SIG-M5 (cell line): Measurements from ENCODE around the gene LACTB.

ENCODE experiments used
- DNase-seq: peaks from one replicate; lab custom pipeline; 2025; lab: John Stamatoyannopoulos, UW

LACTB gene

DNA sequence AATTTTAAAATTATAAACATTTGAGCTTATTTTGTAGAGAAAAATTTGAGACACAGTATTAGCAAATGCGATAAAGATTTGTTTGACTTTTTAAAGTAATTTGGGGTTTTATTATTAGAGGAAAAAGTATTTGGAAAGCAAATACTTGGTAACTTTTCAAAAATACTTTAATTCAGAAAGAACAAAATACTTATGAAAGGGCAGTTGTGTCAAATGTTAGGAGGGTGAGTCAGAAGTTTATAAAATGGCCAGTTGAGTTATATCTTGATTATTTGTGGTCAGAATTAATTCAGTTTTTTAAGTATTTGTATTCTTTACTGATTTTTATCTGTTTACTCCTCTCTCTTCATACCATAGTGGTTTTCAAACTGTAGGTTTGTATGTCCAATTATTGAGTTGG lies 12.1 kb downstream of the LACTB start:
- no peak for DNase-seq

DNA sequence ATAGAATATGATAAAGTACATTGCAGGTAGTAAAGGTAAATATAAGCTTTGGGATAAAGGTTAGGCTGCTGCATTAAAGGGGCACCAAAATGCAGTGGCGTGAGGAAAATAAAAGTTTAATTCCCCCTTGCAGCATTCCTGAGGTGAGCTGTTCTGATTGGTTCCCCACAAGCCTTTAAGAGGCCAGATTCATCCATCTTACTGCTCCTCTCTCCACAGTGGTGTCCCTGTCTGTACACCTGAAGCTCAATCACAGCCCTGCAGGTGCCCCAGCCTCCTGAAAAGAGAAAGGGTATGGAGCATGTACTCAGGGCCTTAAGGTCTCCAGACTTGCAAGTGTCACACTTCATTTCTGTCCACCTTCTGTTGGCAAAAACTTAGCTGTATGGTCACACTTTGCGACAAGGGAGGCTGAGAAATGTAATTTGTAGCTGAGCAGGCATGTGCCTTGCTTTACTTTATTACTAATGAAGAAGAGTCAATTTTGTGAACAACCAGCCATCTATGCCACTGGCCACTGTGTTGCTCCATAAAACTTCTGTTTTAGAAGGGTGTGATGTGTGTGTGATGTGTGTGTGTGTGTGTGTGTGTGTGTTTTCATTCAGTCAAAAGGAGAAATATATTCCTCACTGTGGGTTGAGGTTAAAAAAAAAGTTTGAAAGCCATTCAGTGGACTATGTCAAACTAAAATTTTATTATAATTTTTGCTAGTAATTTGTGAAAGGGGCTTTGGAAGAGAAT lies 12.8 kb downstream of the LACTB start:
- DNase-seq: no peak

DNA sequence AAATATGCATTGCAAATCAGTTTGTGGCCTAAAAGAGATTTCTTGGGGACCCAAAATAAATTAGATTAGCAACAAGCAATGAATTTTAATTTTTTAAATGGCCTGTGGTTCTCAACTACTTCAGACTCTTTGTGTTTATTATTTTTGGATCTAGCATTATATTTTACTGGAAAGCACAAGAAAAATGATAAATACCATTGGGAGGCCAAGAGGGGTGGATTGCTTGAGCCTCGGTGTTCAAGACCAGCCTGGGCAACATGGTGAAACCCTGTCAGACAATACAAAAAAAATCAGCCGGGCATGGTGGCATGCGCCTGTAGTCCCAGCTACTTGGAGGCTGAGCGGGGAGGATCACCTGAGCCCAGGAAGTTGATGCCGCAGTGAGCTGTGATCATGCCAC lies 13.6 kb downstream of the LACTB start:
- DNase-seq: no peak

DNA sequence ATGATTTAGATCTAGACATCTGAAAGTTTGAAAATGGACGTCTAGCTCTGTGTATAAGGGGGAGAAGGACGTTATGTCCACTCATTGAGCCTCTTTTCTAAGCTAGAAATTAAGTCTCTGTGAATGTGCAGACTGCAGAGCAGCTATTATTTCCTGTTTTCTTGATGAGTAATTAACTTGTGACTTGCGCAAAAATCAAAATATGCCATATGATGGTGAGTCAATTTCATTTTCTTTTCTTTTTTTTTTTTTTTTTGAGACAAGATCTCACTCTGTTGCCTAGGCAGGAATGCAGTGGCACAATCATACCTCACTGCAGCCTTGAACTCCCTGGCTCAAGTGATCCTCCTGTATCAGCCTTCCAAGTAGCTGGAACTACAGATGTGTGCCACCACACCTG lies 14.1 kb downstream of the LACTB start:
- peak; percentile 15 for DNase-seq

DNA sequence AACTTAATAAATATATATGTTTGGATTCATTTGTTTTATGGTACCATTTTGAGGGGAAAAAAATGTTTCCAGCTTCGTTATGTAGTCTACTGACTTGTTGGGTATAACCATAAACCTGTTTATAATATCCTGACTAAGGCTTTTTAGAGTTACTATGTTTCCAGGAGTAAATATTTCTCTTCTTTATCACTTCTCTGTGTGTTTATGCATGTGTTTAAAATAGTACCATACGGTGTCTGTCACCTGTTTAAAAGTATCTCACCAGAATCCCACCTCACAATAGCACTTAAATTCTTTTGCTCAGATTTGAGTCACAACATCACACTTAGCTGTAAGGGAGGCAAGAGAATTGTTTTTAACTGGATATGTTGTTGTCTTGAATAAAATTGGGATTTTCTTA lies 15.1 kb downstream of the LACTB start:
- DNase-seq: no peak

DNA sequence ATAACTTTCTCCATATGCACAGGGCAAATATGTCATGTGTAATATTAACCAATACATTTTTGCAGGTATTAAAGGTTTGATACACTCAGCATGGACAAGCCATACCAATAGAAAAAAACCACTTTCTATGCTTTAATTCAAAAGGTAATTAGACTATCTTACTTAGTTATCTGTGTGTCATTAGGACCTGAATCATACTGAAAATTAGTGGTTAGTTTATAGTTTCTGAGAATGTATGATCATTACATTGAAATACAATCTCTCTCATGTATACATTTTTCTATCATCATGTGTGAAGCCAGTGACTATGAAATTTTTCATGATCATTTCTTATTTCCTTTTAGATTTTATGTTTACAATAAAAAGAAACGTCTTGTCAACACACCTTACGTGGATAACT lies 19.3 kb downstream of the LACTB start:
- no peak for DNase-seq

DNA sequence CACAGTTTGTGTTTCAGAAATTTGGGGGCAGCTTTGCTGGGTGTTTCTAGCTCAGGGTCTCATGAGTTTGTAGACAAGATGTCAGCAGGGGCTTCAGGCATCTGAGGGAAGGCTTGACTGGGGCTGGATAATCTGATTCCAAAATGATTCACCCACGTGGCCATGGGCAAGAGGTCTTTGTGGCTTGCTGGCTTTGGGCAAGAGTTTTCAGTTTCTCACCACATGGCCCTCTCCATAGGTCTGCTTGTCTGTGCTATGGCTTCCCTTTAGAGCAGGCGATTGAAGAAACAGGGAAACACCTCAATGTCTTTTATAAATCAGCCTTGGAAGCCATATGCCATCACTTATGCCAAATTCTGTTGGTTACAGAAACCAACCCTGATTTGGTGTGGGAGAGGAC lies 23.8 kb downstream of the LACTB start:
- no peak for DNase-seq

DNA sequence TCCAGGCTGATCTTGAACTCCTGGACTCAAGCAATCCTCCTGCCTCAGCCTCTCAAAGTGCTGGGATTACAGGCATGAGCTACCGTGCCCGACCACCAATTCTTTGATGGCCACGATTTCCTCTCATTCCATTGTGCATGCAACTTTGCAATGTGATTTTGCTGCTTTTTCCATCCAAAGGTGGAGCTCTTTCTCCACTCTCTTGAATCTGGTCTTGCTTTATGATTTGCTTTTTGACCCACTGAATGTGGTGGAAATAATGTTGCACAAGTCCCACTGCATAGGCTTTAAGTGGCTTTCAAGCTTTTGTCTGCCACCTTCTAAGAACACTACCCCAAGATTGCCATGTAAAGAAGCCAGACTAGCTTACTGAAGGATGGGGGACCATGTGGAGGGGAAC lies 25.0 kb downstream of the LACTB start:
- no peak for DNase-seq

DNA sequence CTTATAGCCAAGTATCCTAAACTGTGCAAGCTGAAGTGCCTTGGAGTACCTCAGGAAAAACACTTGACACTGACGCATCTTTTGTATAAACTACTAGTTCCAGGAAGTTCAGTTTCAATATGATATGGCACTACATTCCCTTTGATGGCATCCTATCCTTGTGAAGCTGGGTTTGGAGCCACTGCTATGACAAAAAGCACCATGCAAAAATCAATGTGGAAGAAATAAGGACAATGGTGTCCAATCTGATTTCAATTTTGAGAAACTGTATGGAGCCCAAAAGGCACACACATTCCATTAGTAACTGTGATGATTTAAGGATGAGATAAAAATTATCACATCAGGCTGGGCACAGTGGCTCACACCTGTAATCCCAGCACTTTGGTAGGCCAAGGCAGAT lies 30.0 kb downstream of the LACTB start:
- DNase-seq: no peak

DNA sequence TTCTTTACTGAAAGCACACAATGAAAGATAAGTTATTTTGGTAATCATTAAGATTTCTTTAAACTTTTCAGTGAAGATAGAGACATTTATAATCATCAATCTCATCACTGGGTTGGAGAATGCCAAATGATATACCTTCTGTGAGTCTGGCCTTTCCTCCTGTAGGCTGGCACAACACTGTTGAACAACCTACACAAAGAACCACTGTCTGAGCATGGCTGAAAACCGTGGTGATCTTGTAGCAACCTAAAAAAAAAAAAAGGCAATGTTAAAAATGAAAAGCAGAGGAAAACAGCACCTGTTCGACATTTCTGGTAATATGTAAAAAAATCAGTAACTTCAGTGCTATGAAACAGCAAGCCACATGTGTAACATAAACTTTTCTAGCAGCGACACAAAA lies 33.8 kb downstream of the LACTB start:
- DNase-seq: no peak

DNA sequence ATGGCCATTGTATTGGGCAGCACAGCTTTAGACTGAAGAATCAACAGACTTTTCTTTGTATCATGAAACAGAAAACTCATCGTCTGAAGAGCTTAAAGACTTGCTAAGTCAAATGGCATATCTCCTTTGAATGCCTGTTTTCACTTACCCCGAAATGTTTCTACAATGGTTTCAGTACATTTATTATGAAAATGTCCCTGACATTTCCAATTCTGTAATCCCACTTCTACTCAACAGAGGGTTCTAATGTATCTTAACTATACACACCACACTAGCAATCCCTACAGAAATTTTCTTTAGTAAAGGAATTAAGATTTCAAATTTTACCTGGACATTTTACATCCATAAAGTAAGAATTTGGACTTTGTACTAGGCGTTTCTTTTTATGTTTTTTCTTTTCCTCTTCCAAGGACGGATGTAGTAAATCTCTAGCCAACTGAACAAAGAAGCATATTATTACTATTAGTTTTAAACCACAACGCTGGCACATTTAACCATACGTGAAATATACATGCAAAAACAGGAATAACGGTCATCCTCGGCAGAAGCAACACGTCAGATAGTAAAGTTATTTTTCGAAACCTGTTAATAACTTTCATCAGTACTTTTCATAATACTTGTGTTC lies 34.5 kb downstream of the LACTB start:
- DNase-seq: no peak

DNA sequence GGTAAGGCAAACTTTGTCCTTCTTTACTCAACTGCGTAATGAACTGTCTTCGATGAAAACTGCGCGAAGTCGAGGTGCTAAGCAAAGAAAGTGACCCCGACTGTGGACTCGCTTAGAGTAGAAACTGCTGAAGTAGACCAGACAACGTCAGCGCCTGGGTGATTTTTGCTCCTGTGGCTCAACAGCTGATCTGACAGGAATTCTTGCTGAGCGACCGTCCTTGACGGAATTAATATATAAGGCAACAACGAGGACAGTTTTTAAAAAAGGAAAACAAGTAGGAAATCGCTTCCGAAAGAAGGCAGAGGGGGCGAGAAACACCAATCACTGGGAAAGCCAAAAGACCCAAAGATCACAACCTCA lies 35.1 kb downstream of the LACTB start:
- DNase-seq: no peak

DNA sequence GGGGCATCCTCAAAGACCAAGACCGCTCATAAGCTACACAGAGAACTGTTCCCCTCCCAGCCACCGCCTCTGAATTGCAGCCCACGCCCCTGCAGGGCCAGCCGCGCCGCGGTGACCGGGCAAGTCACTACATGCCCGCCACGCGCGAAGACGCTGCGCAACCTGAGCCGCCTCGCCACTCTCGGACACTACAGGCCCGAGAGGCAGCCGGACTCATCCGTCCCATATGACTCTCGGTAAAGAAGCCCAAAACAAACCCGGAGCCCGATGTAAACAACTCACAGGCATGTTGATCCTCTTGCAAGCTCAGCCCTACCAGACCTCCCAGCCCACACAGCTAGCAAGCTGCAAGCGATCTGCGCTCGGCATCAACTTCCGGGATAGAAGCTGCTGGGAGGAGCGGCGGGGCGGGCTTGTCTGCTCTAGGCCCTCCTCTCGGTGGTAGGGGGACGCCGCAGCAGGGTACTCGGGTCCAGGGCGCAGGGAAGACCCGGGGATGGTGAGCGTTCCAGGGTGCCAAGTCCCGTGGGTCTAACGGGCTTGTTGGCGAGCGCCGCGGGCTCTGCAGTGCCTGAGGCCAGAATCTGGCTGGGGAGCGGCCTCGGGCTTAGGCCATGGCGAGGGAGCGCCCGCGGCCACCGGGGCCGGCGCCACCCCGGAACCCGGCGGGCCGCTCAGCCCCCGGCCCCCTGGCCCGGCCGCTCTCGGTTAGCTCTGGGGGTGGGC lies 35.6 kb downstream of the LACTB start, which contains the start of gene RPS27L:
Gene RPS27L (minus strand): TSS at position 360 of the 726 bp plus-strand sequence. CDS start 72 bp downstream, at position 288.
- DNase-seq: peak; percentile 50

DNA sequence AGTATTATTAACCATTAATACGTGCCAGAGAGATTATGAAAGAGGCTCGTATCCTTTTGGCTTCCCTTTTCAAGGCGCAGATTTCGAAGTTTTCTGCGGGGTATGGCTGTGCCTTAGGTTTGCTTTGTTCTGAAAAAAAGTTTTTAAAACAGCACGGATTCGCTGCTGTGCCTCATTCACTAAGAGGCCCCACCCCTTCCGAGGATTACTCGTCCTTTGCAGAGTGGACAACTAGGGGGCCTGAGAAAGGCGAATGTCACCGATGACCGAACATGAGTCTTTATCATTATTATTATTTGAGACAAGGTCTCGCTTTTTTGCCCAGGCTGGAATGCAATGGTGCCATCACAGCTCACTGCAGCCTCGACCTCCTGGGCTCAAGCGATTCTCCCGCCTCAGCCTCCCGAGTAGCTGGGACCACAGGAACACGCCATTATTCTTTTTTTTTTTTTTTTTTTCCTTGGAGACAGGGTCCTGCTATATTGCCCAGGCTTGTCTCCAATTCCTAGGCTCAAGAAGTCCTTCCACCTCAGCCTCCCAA lies 36.3 kb downstream of the LACTB start:
- no peak for DNase-seq

DNA sequence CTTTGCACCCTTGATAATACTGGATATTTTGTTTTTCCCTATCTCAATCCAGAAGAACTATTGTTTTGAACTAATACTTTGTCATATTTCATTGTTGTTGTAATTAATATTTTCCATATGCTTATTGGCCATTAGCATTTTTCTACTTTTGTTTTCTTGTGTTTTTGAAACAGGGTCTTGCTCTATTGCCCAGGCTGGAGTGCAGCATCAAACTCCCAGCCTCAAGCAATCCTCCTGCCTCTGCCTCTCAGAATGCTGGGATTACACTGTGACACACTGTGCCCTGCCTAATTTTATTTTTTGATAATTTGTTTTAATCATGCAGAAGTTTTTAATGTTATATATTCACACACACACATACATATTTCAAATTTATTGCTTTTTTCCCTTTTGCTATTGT lies 39.0 kb downstream of the LACTB start:
- no peak for DNase-seq

DNA sequence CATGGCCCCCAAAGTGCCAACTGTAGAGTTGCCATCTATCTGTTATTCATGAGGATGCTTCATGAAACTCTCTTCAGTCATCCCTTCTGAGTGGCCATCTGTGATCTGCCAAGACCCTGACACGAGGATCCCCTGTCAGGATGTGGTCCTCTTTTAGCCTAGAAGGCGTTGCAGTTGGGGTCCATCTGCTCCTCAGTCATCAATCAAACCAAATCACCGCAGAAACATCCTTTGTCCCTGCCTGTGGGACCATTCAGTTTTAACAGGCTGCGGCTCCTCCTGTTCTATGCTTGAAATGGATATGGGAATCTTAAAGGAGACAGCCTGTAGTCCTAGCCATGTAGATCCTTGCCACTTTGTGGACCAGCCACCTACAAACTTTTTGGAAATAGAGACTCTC lies 41.6 kb downstream of the LACTB start:
- no peak for DNase-seq

DNA sequence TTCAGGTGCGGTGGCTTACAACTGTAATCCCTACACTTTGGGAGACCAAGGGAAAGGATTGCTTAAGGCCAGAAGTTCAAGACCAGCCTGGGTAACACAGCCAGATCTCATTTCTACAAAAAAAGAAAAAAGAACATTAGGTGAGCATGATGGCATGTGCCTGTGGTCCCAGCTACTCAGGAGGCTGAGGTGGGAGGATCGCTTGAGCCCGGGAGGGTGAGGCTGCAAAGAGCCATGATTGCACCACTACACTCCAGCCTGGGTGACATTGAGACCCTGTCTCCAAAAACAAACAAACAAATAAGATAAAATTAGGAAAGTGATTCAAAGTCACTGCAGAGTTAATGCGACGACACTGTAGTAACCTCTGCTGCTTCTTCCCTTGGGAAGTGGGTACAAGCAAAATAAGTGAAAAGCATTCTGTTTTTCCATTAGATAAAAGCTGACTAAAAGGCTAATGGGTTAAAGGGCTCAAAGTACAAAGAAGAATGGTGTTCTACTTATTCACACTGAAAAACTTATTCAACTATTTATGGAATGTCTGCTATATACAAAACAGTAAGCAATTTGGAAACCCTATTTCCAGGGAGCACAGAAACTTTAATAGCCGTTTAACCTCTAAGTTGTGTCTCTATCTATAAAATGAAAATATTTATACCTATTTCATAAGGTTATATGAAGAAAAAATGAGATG lies 43.7 kb downstream of the LACTB start:
- DNase-seq: no peak

DNA sequence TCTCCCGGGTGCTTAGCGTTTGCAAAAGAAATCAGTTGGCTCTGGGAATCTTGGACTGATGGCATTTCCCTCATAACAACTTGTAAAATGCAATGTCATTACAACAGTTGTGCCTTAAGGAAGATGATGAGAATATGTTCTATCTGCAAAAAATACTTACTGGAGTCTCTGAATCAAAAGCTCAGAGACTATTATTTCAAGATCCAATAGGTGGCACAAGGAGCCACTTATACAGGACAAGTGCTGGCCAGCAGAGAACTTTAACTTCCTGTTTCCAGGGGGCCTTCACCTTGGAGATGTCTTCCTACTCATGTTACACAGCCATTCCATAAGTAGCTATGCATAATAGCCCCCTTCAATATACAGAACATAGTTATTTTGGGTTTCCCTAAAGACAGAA lies 44.6 kb downstream of the LACTB start:
- no peak for DNase-seq

DNA sequence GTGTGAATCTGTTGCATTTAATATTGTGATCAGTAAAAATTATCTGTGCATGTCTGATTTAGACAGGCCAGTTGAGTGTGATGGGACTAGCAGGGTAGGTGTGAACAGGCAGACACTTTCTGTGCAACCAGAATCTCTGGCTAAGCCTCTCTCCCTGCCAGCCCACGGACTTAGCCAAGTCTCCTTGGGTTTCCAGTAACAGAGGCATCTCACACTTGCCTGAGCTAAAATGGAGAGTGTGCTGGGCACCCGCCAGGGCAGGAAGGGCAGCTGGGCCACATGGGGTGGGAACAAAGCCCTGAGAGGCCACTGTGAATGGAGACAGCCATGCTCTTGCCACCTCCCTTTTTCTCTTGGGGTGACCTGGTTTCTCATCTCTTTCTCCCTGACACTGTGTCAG lies 48.1 kb downstream of the LACTB start:
- DNase-seq: no peak

DNA sequence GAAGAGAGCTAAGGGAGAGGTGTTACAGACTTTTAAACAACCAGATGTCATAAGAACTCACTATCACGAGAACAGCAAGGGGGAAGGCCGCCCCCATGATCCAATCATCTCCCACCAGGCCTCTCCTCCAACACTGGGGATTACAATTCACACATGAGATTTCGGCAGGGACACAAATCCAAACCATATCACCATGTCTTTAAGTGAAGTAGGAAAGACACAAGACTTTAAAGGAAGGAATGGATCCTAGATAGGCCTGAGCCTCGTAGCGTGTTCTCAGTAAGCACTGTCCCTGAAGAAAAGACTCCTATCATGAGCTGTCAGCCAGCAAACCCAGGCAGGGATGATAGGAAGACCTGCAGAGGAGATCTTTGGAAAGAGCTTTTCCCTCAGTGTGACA lies 50.7 kb downstream of the LACTB start:
- DNase-seq: no peak

DNA sequence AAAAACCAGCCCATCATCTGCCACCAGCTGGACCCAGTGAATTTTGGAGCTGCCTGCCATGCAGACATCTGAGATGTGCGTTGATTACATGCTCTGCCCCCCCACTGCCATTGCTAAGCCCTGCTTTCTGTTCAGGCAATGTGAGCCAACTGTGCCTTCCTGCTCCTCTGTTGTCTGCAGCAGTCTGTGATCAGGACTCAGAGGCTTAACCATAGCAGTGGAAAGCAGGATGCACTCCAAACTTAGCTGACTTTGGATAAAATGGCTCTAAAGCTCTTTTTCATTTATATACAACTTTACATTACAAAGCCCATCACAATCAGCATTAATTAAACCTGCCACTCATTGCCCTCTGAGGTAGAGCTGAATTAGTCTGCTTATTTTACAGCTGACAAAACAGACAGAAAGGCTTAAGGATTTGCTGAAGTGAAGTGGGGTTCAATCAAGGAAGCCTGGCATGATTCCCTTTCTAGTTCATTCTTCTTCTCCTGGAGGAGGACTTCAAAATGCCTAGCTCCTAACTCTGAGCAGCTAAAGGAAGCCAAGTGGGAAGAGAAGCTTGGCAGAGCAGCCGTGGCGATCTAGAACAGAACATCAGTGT lies 51.3 kb downstream of the LACTB start:
- no peak for DNase-seq

DNA sequence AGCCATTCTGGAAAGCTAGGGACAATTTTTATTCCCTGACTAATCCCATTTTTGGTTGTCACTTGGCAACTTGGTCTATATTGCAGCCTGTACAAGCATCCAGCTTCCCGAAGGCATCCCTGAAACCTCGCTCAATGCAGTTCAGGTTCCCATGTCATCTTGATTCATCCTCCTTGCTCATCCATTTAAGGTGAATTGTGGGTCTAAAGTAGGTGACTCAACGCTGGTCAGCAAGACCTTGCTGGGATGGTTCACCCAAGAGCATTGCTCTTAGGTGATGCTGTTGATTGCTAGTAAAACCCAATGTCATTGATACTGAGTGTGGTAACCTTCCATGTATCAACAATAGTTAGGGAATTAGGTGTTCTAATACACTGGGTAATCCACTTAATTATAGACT lies 54.6 kb downstream of the LACTB start:
- DNase-seq: no peak
